HG03039 (cell line): ENCODE data around the gene PRIMA1.

ENCODE experiments used
- ATAC-seq: cut with Tn5 transposase; IDR thresholded peaks from one replicate; pipeline ENCODE4 v1.9.1; 2021; ENCODE audit warnings: mild to moderate bottlenecking, moderate library complexity; ENCODE audit not compliant: unreplicated experiment

The PRIMA1 gene

DNA sequence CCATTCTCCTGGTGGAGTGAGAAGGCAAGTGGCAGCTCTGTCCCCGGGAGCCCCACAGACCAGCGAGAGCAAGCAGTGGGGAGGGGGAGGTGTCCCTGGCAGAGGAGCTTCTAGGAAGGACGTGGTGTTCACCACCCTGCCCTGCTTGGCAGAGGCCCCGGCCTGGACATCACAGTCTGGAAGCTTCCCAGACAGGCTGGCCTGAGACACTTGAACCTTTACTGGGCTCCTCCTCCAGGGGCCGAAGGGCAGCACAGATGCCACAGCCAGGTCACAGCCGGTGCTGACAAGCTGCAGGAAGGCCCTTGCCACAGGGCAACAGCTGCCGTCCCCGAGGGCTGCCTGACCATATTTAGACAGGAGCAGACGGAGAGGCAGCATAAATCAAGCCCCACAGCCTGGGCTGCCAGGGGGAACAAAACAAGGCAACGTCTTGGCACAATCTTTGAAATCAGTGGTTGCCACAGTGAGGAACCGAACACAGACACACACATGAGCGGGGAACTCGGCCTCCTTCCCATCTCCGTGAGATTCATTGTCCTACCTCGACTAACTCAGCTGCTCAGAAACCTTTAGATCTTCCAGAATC is 28.5 kb downstream of the PRIMA1 start:
- ATAC-seq = no peak

DNA sequence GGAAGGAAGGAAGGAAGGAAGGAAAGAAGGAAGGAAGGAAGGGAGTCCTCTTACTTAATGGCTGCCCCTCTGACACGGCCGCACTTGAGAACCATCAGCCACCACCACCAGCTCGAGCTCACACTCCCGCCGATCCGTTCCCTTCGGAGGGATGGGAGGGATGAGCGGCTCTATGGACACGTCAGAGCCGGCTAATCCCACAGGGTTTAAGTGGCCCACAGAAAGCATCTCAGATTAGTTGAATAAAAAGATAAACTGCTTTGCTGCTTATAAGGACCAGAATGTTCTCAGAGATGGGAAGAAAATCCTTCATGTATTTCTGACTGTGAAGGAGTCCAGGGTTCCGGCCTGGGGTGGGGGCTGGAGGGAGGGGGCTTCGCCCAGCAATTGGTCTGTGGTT is 31.1 kb downstream of the PRIMA1 start:
- no peak for ATAC-seq

DNA sequence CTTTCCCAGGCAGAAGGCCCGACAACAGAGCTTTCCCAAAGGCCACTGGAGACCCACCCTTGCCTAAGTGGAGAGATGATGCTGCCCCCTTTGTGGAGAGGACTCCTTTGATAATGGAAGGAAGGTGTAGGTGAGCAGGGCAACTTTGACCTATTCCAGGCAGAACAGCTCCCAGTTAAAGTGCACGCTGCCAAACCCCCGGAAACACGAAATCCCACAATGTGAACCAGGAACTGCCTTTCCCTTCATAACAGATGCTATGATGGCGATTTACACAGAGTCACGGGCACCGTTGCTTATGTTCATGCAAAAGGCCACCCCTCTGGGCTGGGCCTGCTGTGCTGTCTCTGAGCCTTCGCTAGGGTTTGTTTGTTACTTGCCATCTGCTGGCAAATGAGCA is 34.6 kb downstream of the PRIMA1 start:
- no peak for ATAC-seq

DNA sequence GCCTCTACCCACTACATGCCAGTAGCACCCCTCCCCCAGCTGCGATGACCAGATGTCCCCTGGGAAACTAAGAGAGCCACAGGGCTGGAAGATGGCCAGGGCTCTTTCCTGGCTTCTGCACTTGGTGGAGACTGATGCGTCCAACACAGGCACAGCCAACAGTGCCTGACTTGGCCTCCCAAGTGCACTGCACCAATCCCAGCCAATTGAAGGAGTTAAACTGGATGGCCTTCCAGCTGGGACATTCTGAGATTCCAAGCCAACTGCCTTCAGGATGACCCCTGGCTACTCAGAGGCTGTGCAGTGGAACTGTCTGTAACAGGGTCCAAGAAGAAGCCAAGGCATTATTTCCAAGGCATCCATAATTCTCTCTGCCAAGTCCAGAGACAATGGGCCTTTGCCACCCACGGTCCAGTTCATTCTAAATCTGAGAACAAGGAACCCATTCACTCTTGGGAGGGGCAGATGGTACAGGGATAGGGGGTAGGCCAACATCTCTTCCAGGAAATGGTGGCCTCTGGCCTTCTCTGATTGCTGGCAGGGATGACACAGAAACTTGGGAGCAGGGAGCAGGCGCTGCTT is 35.2 kb downstream of the PRIMA1 start:
- ATAC-seq = no peak

DNA sequence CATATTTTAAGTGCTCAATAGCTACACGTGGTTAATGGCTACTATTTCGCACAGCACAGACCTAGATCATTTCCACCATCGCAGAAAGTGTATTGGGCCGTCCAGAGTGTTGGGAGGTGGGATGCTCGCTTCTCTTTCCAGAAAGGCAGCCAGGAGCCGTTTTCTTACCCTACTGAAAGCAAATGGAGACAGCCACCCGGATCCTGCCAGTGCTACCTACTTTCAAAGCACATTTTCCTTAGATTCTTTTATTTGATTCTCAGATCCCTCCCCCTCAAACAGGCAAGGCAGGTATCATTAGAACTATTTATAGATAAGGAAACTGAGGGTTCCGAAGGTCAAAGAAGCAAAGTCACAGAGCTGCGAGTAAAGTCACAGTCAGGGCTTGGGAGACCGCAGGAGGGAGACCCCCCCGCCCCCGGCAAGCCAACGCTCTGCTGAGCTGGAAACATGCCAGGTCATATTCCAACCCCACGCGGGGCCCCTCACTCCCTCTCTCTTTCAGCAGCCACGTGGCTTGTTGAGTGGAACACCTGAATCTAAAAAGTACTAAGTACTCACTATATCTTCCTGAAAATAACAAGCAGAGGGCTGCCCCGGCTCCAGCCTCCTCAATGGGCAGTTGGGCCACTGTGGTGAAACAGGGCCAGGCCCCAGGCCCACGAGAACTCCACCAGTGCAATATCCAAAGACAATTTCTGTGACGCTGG is 36.2 kb downstream of the PRIMA1 start:
- ATAC-seq = no peak

DNA sequence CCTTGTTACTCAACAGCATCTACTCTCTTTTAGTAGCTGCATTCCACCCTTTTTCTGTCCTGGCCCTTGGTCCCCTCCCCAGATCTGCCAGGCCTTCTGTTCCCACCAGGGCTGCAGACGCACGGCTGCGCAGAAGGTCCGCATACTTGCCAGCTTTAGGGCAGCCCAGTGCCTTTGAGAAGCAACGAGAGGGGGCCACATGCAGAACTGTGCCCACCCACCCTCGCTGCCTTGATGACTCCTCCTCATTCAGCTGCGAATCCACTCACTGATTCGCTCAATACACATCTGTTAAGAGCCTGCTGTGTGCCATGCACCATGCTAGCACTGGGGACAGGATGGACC is 39.2 kb downstream of the PRIMA1 start:
- no peak for ATAC-seq

DNA sequence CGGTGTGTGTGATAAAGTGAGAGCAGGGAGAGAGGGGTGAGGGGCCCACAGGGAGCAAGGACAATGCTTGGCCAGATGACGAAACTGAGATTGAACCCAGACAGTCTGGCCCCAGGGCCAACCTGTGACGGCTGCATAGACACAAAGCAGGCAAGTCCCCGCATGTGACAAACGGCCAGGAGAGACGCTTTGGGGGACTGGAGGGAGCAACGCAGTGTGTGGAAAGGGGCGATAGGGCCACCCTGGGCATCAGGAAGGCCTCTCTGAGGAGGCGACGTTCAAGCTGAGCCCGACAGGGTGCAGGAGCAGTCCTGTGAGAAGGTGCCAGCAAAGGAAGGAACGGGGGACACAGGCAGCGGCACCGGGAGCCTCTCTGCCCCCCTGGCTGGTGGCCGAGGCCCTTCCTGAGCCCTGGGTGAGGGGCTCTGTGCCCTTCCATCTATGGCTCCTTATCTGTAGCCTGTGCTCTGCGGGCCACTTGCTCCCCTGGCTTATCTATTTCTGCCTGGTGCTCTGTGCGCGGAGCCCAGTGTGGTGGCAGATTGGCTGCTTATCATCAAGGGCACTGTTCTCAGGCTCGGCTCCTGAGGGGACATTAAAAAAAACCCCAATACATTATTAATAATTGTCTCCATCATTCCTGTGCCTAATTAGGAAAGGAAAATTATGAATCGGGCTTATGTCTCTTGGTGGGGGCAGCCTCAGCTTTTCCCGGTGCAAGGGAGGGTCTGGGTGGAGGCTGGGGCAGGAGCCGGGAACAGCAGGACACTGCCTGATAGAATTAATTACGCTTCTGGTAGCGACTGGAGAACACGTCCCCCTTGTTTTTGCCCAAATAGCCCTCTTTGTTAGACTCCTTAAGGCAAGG is 39.8 kb downstream of the PRIMA1 start:
- no peak for ATAC-seq

DNA sequence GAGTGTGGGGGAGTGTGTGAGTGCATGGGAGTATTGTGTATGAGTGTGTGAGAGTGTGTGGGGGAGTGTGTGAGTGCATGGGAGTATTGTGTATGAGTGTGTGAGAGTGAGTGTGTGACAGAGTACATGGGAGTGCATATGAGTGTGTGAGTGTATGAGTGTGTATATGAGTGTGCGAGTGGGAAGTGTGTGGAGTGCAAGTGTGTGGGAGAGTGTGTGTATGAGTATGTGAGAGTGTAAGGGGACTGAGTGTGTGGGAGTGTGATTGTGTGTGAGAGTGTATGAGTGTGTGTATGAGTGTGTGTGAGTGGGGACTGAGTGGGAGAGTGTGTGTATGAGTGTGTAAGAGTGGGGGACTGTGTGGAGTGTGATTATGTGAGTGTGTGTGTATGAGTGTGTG is 40.7 kb downstream of the PRIMA1 start:
- ATAC-seq = no peak

DNA sequence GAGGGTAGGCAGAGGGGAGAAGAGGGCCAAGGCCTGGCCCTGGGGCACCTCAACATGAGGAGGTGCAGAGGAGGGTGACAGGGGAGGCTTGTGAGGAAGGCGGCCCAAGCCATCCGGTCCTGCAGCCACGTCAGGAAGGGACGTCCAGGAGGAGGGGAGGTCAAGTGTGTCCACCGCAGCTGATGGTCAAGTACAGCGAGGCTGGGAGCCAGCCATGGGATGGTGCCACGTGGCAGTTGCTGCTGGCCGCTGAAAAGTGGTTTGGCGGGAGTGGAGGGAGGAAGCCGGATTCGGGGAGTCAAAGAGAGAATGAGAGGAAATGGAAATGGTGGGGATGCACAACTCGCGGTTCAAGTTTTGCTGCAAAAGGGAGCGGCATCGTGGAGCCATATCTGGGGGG is 41.2 kb downstream of the PRIMA1 start:
- ATAC-seq = no peak

DNA sequence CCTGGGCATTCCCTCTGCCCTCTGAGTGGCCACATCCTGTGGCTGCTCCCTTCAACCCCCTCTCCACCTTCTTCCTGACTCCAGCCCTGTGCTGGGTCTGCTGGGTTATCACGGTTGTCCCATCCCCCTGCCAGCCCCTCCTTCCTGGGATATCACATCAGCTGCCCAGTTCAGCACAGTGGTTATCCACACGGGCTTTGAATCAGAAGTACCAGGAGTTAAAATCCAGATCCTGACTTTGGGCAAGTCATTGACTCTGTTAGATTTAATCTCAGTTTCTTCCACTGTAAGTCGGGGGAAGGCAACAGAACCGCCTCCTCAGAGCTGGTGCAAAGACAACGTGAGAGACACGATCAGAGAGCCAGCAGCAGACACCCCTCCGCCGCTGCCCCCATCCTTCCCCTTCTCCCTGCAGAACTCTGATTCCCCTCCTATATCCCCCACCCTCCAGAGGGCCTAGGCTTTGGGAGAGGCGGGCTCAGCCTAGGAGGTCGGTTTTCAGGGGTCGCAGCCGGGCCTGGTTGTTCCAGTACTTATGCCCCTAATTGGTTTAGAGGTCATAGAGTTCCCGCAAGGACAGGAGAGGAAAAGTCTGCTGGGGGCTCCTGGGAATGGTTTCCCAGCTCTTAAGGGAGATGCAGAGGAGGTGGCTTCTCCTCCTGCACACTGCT is 42.5 kb downstream of the PRIMA1 start:
- ATAC-seq = no peak

DNA sequence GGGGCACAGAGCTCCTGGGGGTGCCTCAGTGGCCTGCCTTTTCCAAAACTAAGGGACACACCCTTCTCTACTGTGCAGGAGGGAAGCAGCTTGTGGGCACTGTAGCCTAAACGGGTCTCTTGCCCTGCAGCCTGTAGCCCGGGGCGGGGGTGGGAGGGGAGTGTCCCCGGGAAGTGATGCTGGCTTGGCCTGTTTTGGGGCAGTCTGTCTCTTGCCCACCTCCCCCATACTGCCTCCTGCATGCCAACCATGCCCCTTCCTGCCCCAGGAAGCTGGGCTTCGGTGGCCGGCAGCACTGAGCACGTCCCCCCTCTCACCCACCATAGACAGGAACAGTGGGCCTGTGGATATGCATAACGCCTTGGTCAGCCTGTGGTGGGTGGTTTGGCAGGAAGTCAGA is 43.4 kb downstream of the PRIMA1 start:
- no peak for ATAC-seq

DNA sequence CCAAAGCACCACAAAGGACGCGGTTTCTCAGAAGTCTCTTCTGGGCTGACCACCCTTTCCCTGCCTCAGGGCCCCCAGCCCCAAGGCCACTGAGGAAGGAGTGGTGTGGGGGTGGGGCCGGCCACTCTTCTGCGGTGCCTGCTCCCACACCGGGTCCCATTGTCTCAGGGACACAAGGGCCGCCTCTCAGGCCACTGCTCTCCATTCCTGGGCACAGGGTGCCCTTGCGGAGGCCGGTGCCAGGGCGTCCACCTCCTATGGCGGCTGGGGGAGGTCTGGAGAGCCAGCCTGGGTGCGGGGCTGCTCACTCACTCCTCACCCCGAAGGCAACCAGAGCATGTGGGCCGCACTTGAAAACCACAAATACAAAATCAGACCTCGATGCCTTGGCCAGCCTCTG is 44.1 kb downstream of the PRIMA1 start:
- no peak for ATAC-seq

DNA sequence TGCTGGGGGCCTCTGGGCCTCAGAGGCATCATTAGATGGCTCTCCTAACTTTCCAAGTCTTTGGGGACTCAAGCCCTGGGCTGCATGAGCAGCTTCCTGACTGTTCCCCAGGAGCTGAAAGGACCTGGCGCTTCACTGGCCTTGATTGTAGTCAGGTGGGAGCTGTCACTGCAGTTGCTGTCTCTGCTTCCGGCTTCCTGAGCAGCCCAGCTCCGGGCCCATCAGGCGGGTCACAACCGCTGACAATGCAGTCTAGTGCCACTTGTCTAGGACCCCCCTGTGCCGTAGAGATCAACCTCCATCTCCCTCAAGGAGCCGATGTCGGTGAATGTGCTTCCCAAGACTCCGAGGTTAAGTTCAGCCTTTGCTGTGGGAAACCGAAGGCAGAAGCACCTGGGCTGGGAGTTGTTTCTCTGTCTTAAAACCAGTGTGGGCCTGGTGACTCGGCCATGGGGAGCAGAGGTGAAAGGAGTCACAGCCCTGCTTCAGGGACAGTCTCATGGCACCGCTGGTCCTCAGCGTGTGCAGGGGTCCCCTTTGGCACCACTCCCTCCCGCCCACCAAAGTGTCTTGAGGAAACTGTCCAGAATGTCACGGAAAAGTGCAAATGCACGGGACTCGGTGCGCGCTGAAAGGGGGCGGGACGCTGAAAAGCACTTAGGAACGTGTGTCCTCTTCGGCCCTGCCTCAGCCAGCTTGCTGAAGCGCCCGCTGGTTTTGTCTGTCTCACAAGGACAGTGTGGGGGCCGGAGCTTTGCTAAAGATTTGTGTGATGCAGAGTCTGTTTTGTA is 44.8 kb downstream of the PRIMA1 start:
- ATAC-seq = no peak

DNA sequence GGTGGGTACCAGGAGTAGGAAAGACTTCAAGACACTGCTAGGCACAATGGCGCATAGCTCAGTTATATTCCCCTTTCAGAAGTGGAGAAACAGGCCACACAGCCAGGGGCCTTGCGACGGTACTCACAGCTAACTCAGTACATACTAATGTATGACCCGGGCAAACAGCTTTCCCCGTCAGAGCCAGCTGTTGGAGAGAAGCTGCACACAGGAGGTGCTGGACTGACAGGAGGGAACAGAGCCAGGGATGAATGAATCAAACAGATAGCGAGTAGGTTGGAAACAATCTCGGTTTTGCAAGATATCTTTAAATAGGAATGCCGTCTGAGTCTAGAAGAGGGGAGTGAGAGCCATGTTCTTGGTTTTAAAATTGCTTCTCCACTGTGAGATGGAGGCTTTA is 45.5 kb downstream of the PRIMA1 start:
- ATAC-seq = no peak

DNA sequence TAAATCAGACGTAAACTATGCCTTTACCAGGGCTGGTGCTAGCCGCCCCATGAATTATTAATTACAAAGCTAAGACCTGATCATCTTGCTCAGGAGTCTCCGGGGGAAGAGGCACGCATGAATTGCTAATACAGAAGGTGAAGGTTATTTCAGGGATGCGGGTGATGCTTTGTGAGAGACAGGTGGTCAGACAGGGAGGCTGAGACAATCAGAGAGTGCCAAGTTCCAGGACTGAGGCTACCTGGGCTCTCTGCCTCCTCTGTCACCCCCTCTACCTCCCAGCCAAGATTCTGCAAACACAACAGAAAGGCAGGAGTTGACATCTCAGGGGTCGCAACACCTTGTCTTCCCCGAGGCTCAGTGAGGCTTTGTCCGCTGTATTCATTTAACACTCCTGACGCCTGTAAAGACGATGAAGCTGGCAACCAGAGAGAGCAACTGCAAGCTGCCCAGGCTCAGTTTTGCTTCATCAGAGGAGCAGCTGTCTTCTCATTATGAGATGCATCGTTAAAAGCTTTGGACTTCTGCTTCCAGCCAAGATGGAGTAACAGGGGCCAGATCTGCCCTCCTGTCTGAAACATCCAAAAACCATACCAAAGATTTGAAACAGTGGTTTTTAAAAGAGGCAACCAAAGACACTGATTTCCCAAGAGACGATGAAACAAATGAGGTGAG is 46.6 kb downstream of the PRIMA1 start:
- ATAC-seq = no peak

DNA sequence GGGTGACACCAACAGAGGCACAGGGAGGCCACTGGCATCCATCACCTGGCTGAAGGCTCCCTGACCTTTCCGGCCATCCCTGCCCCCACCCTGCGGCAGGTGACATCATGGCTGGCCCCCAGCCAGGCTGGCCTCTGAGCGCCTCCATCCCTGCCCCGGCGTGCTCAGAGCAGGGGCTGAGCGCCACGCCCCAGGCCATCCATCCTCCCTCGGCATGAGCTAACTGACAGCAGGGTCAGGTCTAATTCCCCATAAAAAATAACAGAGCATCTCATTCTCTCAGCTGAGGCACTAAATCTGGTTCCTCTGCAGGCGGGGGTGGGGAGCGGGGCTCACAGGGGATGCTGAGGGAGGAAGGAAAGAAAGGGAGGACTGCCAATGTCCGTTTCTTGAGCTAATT is 50.7 kb downstream of the PRIMA1 start:
- no peak for ATAC-seq

DNA sequence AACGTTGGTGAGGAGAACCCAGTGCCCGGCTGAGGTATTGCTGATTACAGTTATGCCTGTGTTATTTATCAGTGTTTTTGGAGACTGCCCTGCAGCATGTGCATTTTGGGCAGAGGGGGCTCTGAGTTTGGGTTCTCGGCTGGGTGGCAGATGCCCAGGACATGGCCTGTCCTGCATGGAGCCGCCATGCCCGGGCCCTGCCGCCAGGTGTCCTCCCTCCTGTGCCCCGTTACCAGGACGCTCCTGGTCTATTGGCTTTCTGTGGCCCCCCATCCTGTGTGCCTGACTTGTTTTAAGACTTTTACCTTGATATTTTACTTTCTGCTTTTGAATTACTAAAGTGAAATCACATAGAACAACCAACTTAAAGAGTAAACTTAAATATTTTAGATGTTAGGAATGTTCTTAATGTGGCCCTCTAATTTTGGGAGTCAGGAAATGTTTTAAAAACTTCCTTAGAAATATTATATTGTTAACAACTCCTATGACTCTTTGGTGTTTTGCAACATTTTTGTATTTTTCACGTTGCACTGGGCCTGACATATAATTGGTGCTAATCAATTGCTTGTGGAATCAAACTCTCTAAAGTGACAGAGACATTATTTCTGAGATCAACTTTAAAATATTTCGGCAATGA is 51.8 kb downstream of the PRIMA1 start:
- ATAC-seq = no peak

DNA sequence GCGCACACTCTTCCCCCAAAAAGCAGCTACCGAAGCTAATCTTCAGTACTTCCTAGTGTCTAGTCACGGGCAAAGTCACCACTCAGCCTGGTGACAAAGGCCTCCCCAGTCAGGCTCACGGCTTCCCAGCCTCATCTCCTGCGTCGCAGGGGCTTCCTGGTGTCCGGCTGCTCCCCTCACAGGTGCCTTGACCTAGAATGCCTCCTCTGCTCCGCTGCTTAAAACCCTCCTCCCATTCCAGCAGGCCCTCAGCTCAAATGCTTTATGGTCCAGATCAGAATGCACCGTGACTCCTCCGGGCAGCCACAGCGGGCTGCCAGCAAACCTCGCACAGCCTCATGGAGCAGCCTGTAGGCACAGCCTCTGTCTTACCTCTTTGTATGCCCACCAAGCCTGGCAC is 53.1 kb downstream of the PRIMA1 start:
- no peak for ATAC-seq

DNA sequence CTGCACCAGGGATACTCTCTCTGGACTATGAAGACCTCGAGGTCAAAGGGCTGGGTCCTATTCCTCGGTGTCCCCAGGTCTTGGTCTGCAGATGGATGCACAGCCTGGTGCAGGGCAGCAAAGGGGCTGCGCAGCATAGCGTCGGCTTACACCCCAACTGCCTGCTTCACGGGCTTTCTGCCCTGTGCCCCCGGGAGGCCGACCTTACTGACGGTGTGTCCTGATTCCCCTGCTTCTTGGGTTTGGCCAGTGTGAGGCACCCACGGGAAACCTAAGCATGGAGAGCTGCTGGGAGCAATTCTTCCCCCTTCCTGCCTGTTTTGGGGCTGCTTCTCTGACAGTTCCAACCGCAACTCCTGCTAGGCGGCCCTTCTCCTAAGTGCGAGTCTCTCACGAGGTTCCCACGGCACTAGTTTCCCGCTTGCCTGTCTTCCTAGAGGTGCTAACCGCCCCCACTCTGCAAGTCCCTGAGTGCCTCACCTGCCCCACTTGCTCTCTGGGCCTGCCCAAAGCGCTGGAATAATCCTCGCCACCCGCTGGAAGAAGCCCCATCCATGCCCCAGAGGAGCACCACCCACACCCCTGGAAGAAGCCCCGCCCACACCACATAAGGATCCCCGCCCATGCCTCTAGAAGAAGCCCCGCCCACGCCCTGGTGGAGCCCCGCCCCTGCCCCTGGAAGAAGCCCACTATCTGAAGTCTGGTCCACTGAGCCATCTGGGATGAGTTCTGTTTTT is 54.0 kb downstream of the PRIMA1 start:
- no peak for ATAC-seq
